IMR-90 (cell line): ENCODE data around the gene PRPF6. TPM values are rescaled to one million over a fixed set of nuclear protein-coding genes. Genes with fewer than 3 reads are reported as not detected.

Source experiments
- ATAC-seq: fragments of 200-7000 bp; cut with Tn5 transposase; 2 replicates; pipeline ENCODE4 v1.9.1; 2020; ENCODE audit warnings: low read depth, mild to moderate bottlenecking, moderate library complexity
- BruUV-seq: library from RNA; stranded (reverse); fragments of 400-500 nt; replicated peaks from 2 replicates; lab custom pipeline; 2021; lab: Mats Ljungman, UMichigan
- CTCF ChIA-PET: fragments of 300-600 bp; formaldehyde crosslinking; extraction: SDS; loops from one replicate; lab custom pipeline; 2021; ENCODE audit warnings: antibody characterized with exemption; lab: Yijun Ruan, JAX
- POLR2A ChIA-PET: fragments of 300-600 bp; sonication (Branson Sonifier 250); formaldehyde crosslinking; loops from one replicate; lab custom pipeline; 2022; ENCODE audit warnings: antibody characterized with exemption; ENCODE audit not compliant: unreplicated experiment; lab: Charles Lee
- DNase-seq: peaks from one replicate; pipeline ENCODE4 v3.0.0; 2013
- H2AFZ ChIP-seq: replicated peaks from 2 replicates; pipeline ENCODE3; 2013; ENCODE audit warnings: low read length, mild to moderate bottlenecking; ENCODE audit not compliant: poor library complexity
- H2AK5ac ChIP-seq: 2 replicates; pipeline ENCODE4 v1.6.1; 2013; ENCODE audit warnings: low read depth, low read length, inconsistent platforms
- H2AK9ac ChIP-seq: replicated peaks from 2 replicates; pipeline ENCODE3; 2013; ENCODE audit warnings: mild to moderate bottlenecking, low read depth, low read length, moderate library complexity; ENCODE audit not compliant: poor library complexity
- H2BK120ac ChIP-seq: 2 replicates; pipeline ENCODE4 v1.6.1; 2013; ENCODE audit warnings: low read depth, low read length, inconsistent platforms
- H2BK15ac ChIP-seq: 3 replicates; pipeline ENCODE4 v1.6.1; 2013; ENCODE audit warnings: low read depth, low read length, inconsistent platforms
- H2BK20ac ChIP-seq: 2 replicates; pipeline ENCODE4 v1.6.1; 2013; ENCODE audit warnings: low read depth, mild to moderate bottlenecking, inconsistent platforms, low read length, moderate library complexity
- H2BK5ac ChIP-seq: 2 replicates; pipeline ENCODE4 v1.6.1; 2013; ENCODE audit warnings: mild to moderate bottlenecking, low read depth, low read length, inconsistent platforms; ENCODE audit not compliant: poor library complexity, severe bottlenecking
- H3K14ac ChIP-seq: replicated peaks from 2 replicates; pipeline ENCODE4 v1.6.1; 2013; ENCODE audit warnings: low read depth, low read length, inconsistent platforms
- H3K18ac ChIP-seq: 2 replicates; pipeline ENCODE4 v1.6.1; 2013; ENCODE audit warnings: low read depth, low read length, control low read depth
- H3K23ac ChIP-seq: 2 replicates; pipeline ENCODE4 v1.6.1; 2013; ENCODE audit warnings: low read depth, low read length, inconsistent platforms
- H3K27ac ChIP-seq: 2 replicates; pipeline ENCODE4 v1.5.1; 2013; ENCODE audit warnings: mild to moderate bottlenecking, control low read depth, low read length; ENCODE audit not compliant: insufficient read depth
- H3K27me3 ChIP-seq: 2 replicates; pipeline ENCODE4 v1.6.1; 2013; ENCODE audit warnings: low read length; ENCODE audit not compliant: control insufficient read depth, insufficient read depth
- H3K36me3 ChIP-seq: 2 replicates; pipeline ENCODE4 v1.6.1; 2013; ENCODE audit warnings: low read length, mixed read lengths; ENCODE audit not compliant: control insufficient read depth, insufficient read depth
- H3K4ac ChIP-seq: 2 replicates; pipeline ENCODE4 v1.6.1; 2013; ENCODE audit warnings: low read depth, low read length, inconsistent platforms
- H3K4me1 ChIP-seq: 2 replicates; pipeline ENCODE4 v1.6.1; 2013; ENCODE audit warnings: low read length, mixed read lengths; ENCODE audit not compliant: control insufficient read depth, insufficient read depth
- H3K4me2 ChIP-seq: 2 replicates; pipeline ENCODE4 v1.6.1; 2013; ENCODE audit warnings: low read depth, mild to moderate bottlenecking, control low read depth, low read length, moderate library complexity
- H3K4me3 ChIP-seq: 2 replicates; pipeline ENCODE4 v1.5.1; 2013; ENCODE audit warnings: low read depth, mild to moderate bottlenecking, control low read depth, low read length, moderate library complexity; ENCODE audit not compliant: insufficient read depth
- H3K56ac ChIP-seq: 2 replicates; pipeline ENCODE4 v1.6.1; 2013; ENCODE audit warnings: low read length, inconsistent platforms; ENCODE audit not compliant: insufficient read depth; ENCODE audit errors: extremely low read depth
- H3K79me1 ChIP-seq, 2 experiments: 2 replicates each; pipeline ENCODE4 v1.6.1; 2013; ENCODE audit warnings: low read length in 2 of 2, inconsistent platforms in 1 of 2, low read depth in 1 of 2
- H3K9ac ChIP-seq: 2 replicates; pipeline ENCODE4 v1.6.1; 2013; ENCODE audit warnings: low read depth, low read length, control low read depth
- H3K9me1 ChIP-seq: 2 replicates; pipeline ENCODE4 v1.6.1; 2013; ENCODE audit warnings: low read length, inconsistent platforms; ENCODE audit not compliant: insufficient read depth
- H3K9me3 ChIP-seq: 2 replicates; pipeline ENCODE4 v1.6.1; 2013; ENCODE audit warnings: low read length; ENCODE audit not compliant: control insufficient read depth, insufficient read depth
- H4K20me1 ChIP-seq: 2 replicates; pipeline ENCODE4 v1.6.1; 2013; ENCODE audit warnings: low read length, inconsistent platforms; ENCODE audit not compliant: insufficient read depth
- H4K5ac ChIP-seq: 2 replicates; pipeline ENCODE4 v1.6.1; 2013; ENCODE audit warnings: mild to moderate bottlenecking, low read depth, low read length, control low read depth
- H4K8ac ChIP-seq, 2 experiments: 2 replicates each; pipeline ENCODE4 v1.6.1; 2013; ENCODE audit warnings: low read depth in 2 of 2, low read length in 2 of 2, control low read depth in 1 of 2, inconsistent platforms in 1 of 2
- H4K91ac ChIP-seq: 2 replicates; pipeline ENCODE4 v1.6.1; 2013; ENCODE audit warnings: low read depth, low read length, inconsistent platforms; ENCODE audit not compliant: insufficient read depth
- BHLHE40 ChIP-seq: fragments of 150-350 bp; IDR thresholded peaks from 2 replicates; pipeline ENCODE4 v1.6.1; 2016; ENCODE audit warnings: mild to moderate bottlenecking, low read depth, low read length
- CEBPB ChIP-seq: IDR thresholded peaks from 2 replicates; pipeline ENCODE4 v1.6.1; 2012; ENCODE audit warnings: low read depth, low read length, improper control_type of control experiment
- CHD1 ChIP-seq: IDR thresholded peaks from 2 replicates; pipeline ENCODE4 v1.6.1; 2012; ENCODE audit warnings: low read depth, low read length, improper control_type of control experiment
- FOS ChIP-seq: fragments of 150-350 bp; IDR thresholded peaks from 2 replicates; pipeline ENCODE4 v1.6.1; 2016; ENCODE audit warnings: low read depth, low read length
- MAFK ChIP-seq: IDR thresholded peaks from 2 replicates; pipeline ENCODE4 v1.6.1; 2012; ENCODE audit warnings: low read depth, low read length, improper control_type of control experiment
- MAZ ChIP-seq: IDR thresholded peaks from 2 replicates; pipeline ENCODE4 v1.6.1; 2012; ENCODE audit warnings: low read depth, mild to moderate bottlenecking, low read length, improper control_type of control experiment, moderate library complexity, borderline replicate concordance
- MXI1 ChIP-seq: IDR thresholded peaks from 2 replicates; pipeline ENCODE4 v1.6.1; 2012; ENCODE audit warnings: low read depth, mild to moderate bottlenecking, low read length, moderate library complexity, borderline replicate concordance
- NFE2L2 ChIP-seq: fragments of 150-350 bp; IDR thresholded peaks from 2 replicates; pipeline ENCODE4 v1.6.1; 2016; ENCODE audit warnings: low read depth, mild to moderate bottlenecking, low read length
- POLR2A ChIP-seq: IDR thresholded peaks from 2 replicates; pipeline ENCODE4 v1.6.1; 2012; ENCODE audit warnings: mild to moderate bottlenecking, low read depth, low read length
- RAD21 ChIP-seq: IDR thresholded peaks from 2 replicates; pipeline ENCODE4 v1.6.1; 2012; ENCODE audit warnings: low read length, improper control_type of control experiment
- RCOR1 ChIP-seq: IDR thresholded peaks from 2 replicates; pipeline ENCODE4 v1.6.1; 2012; ENCODE audit warnings: mild to moderate bottlenecking, low read length, improper control_type of control experiment; ENCODE audit not compliant: insufficient replicate concordance
- RFX5 ChIP-seq: IDR thresholded peaks from 2 replicates; pipeline ENCODE4 v1.8.0; 2012; ENCODE audit warnings: low read depth, mild to moderate bottlenecking, low read length, moderate library complexity
- WGBS, 2 experiments: methylation state at CpG; one replicate each; pipeline versions ENCODE4 v1.1.5 to v1.1.7; 2013; ENCODE audit warnings: missing lambda C conversion rate in 2 of 2; ENCODE audit not compliant: insufficient read length in 1 of 2; ENCODE audit errors: extremely low coverage in 2 of 2; 5-methylcytosine and 5-hydroxymethylcytosine counted together
- dilution Hi-C: fragments of 300-500 bp; cut with HindIII; formaldehyde crosslinking; loops from one replicate; pipeline ENCODE4 v1.14.3; 2018; ENCODE audit warnings: low sequenced_read_pairs; ENCODE audit not compliant: unreplicated experiment
- in situ Hi-C: fragments of 300-500 bp; cut with MboI; formaldehyde crosslinking; loops from 3 replicates; pipeline ENCODE4 v1.14.3; 2019; ENCODE audit warnings: low sequenced_read_pairs, inconsistent platforms, mixed read lengths
- intact Hi-C: fragments of 100-400 bp; cut with micrococcal nuclease; formaldehyde crosslinking; loops from 2 replicates; pipeline ENCODE4 v1.10.0; 2022
- polyA plus RNA-seq, 3 experiments: library from polyadenylated mRNA; depleted of rRNA; stranded (reverse); fragments of >200 nt; gene quantifications; 2 replicates each; pipeline ENCODE4 v1.2.3, GENCODE V29; 2012; ENCODE audit warnings: low replicate concordance in 1 of 3
- total RNA-seq: library from RNA; depleted of rRNA; stranded (reverse); fragments of >200 nt; gene quantifications from 2 replicates; pipeline ENCODE4 v1.2.3, GENCODE V29; 2012
- TF ChIP-seq, protein P1 (sequence below): conservative IDR thresholded peaks from 2 replicates; pipeline ENCODE4 v1.5.1; 2012; ENCODE audit warnings: mild to moderate bottlenecking, low read depth, low read length, improper control_type of control experiment
- TF ChIP-seq, protein P2 (sequence below): fragments of 150-350 bp; IDR thresholded peaks from 2 replicates; pipeline ENCODE4 v1.6.1; 2016; ENCODE audit warnings: low read depth, mild to moderate bottlenecking, low read length, moderate library complexity, borderline replicate concordance

Gene PRPF6
- total and polyA plus RNA-seq, 2 of the 4 experiments (the other 2 are of a cell fraction): 43.5 to 71.3 TPM

DNA sequence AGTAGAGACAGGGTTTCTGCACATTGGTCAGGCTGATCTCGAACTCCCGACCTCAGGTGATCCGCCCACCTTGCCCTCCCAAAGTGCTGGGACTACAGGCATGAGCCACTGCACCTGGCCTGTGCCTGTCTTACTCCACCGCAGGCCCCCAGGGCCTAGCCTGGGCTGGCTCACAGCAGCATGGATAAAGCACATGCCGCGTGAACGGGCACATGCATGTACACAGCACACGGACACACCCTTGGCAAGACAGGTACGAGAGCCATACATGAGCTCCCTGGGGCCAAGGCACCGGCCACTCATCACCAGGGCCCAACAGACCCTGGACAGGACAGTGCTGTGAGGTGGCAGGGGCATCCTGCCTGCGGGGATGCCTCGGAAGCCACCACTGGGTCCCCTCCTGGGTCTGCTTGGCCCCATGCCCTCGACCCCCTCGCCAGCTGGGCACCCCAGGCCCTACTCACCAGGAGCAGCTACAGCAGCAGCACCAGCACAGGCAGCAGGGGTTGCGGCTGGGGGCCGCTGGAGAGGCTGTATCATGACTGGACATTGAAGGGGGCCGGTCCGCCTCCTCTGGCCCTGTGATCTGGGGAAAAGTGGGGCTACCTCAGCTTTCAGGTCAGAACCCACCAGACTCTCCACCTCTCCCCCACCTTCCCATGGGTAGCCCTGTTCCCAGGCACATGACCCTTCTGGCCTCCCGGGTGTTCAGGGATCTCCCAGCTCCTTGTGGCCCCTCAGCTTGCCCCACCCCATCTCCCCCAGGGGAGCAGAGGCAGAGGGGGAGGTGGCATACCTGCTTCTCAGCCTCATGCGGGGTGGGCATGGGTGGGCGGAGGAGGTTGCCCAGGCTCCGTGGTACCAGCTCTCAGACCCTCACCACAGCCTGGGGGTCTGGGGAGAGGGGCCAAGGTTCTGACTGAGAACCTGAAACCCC lies 95.4 kb downstream of the PRPF6 start:
- in situ Hi-C loops: no loop called here
- TF ChIP-seq RAD21 (no peak), NFE2L2 (no peak), RCOR1 (no peak), POLR2A (no peak), RFX5 (no peak), CHD1 (no peak), BHLHE40 (no peak), MAZ (no peak), MXI1 (no peak), FOS (no peak), CEBPB (no peak), MAFK (no peak)
- TF ChIP-seq, protein P1, sequence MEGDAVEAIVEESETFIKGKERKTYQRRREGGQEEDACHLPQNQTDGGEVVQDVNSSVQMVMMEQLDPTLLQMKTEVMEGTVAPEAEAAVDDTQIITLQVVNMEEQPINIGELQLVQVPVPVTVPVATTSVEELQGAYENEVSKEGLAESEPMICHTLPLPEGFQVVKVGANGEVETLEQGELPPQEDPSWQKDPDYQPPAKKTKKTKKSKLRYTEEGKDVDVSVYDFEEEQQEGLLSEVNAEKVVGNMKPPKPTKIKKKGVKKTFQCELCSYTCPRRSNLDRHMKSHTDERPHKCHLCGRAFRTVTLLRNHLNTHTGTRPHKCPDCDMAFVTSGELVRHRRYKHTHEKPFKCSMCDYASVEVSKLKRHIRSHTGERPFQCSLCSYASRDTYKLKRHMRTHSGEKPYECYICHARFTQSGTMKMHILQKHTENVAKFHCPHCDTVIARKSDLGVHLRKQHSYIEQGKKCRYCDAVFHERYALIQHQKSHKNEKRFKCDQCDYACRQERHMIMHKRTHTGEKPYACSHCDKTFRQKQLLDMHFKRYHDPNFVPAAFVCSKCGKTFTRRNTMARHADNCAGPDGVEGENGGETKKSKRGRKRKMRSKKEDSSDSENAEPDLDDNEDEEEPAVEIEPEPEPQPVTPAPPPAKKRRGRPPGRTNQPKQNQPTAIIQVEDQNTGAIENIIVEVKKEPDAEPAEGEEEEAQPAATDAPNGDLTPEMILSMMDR: no peak
- TF ChIP-seq, protein P2, sequence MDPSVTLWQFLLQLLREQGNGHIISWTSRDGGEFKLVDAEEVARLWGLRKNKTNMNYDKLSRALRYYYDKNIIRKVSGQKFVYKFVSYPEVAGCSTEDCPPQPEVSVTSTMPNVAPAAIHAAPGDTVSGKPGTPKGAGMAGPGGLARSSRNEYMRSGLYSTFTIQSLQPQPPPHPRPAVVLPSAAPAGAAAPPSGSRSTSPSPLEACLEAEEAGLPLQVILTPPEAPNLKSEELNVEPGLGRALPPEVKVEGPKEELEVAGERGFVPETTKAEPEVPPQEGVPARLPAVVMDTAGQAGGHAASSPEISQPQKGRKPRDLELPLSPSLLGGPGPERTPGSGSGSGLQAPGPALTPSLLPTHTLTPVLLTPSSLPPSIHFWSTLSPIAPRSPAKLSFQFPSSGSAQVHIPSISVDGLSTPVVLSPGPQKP: no peak

More for the DNA sequence above, 95.4 kb downstream of the PRPF6 start:
- Histone ChIP-seq H2BK120ac (no peak overlapping the region), H4K91ac (no peak overlapping the region), H3K56ac (no peak overlapping the region), H2BK20ac (no peak overlapping the region), H3K27ac (no peak overlapping the region), H4K8ac (no peak overlapping the region), H3K4me3 (no peak overlapping the region), H3K36me3 (peaks cover 22% of the 10 kb centered on the region; the same call in 1 of the 2 replicates), H3K18ac (no peak overlapping the region), H3K9me1 (no peaks in the 10 kb centered on the region), H3K14ac (no peak overlapping the region), H2AFZ (no peak overlapping the region), H4K5ac (no peak overlapping the region), H3K4me1 (peaks cover 11% of the 10 kb centered on the region), H3K9ac (no peak overlapping the region), H2BK5ac (no peak overlapping the region), H3K4ac (no peak overlapping the region), H2BK15ac (no peak overlapping the region), H3K4me2 (no peak overlapping the region), H3K9me3 (no peaks in the 10 kb centered on the region), H2AK9ac (no peak overlapping the region), H2AK5ac (no peak overlapping the region), H3K23ac (no peak overlapping the region), H3K27me3 (peaks cover 2% of the 10 kb centered on the region; the same call in 1 of the 2 replicates), H4K20me1 (peaks cover 6% of the 10 kb centered on the region), H3K79me1 (peaks cover 6 to 8% of the 10 kb centered on the region in 2 experiments; a peak in 3 of 4 replicates)
- dilution Hi-C loops: no loop called here
- intact Hi-C loops: no loop called here
- no peak for DNase-seq
- ATAC-seq: no peak
- no TSS peak for BruUV-seq
- ChIA-PET CTCF (no interaction called here), POLR2A (no interaction called here)
- WGBS, 2 experiments: 98% methylated on average over 5 of the region's 22 CpGs; no CpG with 5 or more reads in 1 of the 2 experiments
